Liver (tissue), 9 donors: ENCODE data around the gene PIP5K1C. TPM values are rescaled to one million over a fixed set of nuclear protein-coding genes. Genes with fewer than 3 reads are reported as not detected.

Experiments
- DNase-seq: peaks from one replicate; pipeline ENCODE4 v3.0.0-alpha.2; 2017; ENCODE audit warnings: low spot score
- H3K27ac ChIP-seq, 2 donors: one replicate each; pipeline ENCODE4 v1.7.0; 2013; ENCODE audit warnings: inconsistent platforms in 2 of 2, low read length in 2 of 2, control low read depth in 1 of 2, low read depth in 1 of 2, mild to moderate bottlenecking in 1 of 2
- H3K27me3 ChIP-seq, 4 donors: one replicate each; pipeline versions ENCODE4 v1.6.1 to v1.7.0; 2013; ENCODE audit warnings: low read length in 3 of 4, inconsistent platforms in 1 of 4, mild to moderate bottlenecking in 1 of 4, moderate library complexity in 1 of 4; ENCODE audit not compliant: control insufficient read depth in 4 of 4, insufficient read depth in 4 of 4
- H3K36me3 ChIP-seq, 4 donors: one replicate each; pipeline versions ENCODE4 v1.6.1 to v1.7.0; 2013; ENCODE audit warnings: low read length in 3 of 4, mild to moderate bottlenecking in 3 of 4, low read depth in 1 of 4, moderate library complexity in 1 of 4; ENCODE audit not compliant: control insufficient read depth in 4 of 4, insufficient read depth in 3 of 4
- H3K4me1 ChIP-seq, 4 donors: one replicate each; pipeline versions ENCODE4 v1.6.1 to v1.7.0; 2013; ENCODE audit warnings: low read length in 3 of 4, mild to moderate bottlenecking in 3 of 4, moderate library complexity in 1 of 4; ENCODE audit not compliant: control insufficient read depth in 4 of 4, insufficient read depth in 4 of 4
- H3K4me3 ChIP-seq, 3 donors: one replicate each; pipeline versions ENCODE4 v1.6.1 to v1.7.0; 2013; ENCODE audit warnings: low read length in 3 of 3, control low read depth in 1 of 3, low read depth in 1 of 3, mild to moderate bottlenecking in 1 of 3
- H3K9ac ChIP-seq, 2 donors: one replicate each; pipeline ENCODE4 v1.7.0; 2013; ENCODE audit warnings: low read length in 2 of 2, mild to moderate bottlenecking in 2 of 2, moderate library complexity in 2 of 2, control low read depth in 1 of 2, low read depth in 1 of 2
- H3K9me3 ChIP-seq, 4 donors: one replicate each; pipeline versions ENCODE4 v1.6.1 to v1.7.0; 2013; ENCODE audit warnings: low read length in 3 of 4; ENCODE audit not compliant: control insufficient read depth in 4 of 4
- EGR1 ChIP-seq, 2 donors: IDR thresholded peaks; 2 replicates each; pipeline ENCODE4 v1.6.1; 2016 to 2018; ENCODE audit warnings: antibody characterized with exemption in 2 of 2, low read depth in 2 of 2
- FOXA2 ChIP-seq: IDR thresholded peaks from 2 replicates; pipeline ENCODE4 v1.6.1; 2016; ENCODE audit warnings: antibody characterized with exemption
- GABPA ChIP-seq, 2 donors: IDR thresholded peaks in 1 of 2; conservative IDR thresholded peaks in 1 of 2; 2 replicates each; pipeline ENCODE4 v1.6.1; 2016; ENCODE audit warnings: antibody characterized with exemption in 2 of 2, mild to moderate bottlenecking in 1 of 2, moderate library complexity in 1 of 2
- HNF4A ChIP-seq, 2 donors: conservative IDR thresholded peaks; 2 replicates each; pipeline ENCODE4 v1.6.1; 2016; ENCODE audit warnings: antibody characterized with exemption in 2 of 2, mild to moderate bottlenecking in 2 of 2
- NR2F2 ChIP-seq: IDR thresholded peaks from 2 replicates; pipeline ENCODE4 v1.6.1; 2016; ENCODE audit warnings: antibody characterized with exemption
- RXRA ChIP-seq, 2 donors: IDR thresholded peaks; 2 replicates each; pipeline ENCODE4 v1.6.1; 2017 to 2018; ENCODE audit warnings: antibody characterized with exemption in 2 of 2, mild to moderate bottlenecking in 1 of 2
- WGBS: extraction: QIAGEN DNeasy Blood & Tissue Kit; methylation state at CpG from one replicate; pipeline ENCODE4 v1.1.7; 2013; 5-methylcytosine and 5-hydroxymethylcytosine counted together
- polyA plus RNA-seq, 2 donors: library from polyadenylated mRNA; stranded (reverse) in 1 of 2; unstranded in 1 of 2; fragments of 200-250 nt in 1 of 2; fragments of >200 nt in 1 of 2; fragmentation: Nextera tagmentation in 1 of 2; extraction: Ambion mirVana in 1 of 2; gene quantifications; one replicate each; pipeline versions ENCODE4 v1.2.1 to v1.2.3, GENCODE V29; 2013 to 2015
- total RNA-seq, 2 donors: library from RNA; depleted of rRNA; stranded (reverse); fragments of >200 nt; gene quantifications; one replicate each; pipeline ENCODE4 v1.2.3, GENCODE V29; 2014
- TF ChIP-seq, protein P1 (sequence below): IDR thresholded peaks from 2 replicates; pipeline ENCODE4 v1.6.1; 2016; ENCODE audit warnings: antibody characterized with exemption
- TF ChIP-seq, protein P2 (sequence below): IDR thresholded peaks from 2 replicates; pipeline ENCODE4 v1.6.1; 2016; ENCODE audit warnings: antibody characterized with exemption, mild to moderate bottlenecking
- donor health status: healthy.
- donor health status: healthy.
- donor health status: healthy.
- donor health status: healthy.
- donor health status: healthy.

The PIP5K1C gene
- total and polyA plus RNA-seq, 4 donors, result 1.8 to 7.4 (median 6.0) TPM

DNA sequence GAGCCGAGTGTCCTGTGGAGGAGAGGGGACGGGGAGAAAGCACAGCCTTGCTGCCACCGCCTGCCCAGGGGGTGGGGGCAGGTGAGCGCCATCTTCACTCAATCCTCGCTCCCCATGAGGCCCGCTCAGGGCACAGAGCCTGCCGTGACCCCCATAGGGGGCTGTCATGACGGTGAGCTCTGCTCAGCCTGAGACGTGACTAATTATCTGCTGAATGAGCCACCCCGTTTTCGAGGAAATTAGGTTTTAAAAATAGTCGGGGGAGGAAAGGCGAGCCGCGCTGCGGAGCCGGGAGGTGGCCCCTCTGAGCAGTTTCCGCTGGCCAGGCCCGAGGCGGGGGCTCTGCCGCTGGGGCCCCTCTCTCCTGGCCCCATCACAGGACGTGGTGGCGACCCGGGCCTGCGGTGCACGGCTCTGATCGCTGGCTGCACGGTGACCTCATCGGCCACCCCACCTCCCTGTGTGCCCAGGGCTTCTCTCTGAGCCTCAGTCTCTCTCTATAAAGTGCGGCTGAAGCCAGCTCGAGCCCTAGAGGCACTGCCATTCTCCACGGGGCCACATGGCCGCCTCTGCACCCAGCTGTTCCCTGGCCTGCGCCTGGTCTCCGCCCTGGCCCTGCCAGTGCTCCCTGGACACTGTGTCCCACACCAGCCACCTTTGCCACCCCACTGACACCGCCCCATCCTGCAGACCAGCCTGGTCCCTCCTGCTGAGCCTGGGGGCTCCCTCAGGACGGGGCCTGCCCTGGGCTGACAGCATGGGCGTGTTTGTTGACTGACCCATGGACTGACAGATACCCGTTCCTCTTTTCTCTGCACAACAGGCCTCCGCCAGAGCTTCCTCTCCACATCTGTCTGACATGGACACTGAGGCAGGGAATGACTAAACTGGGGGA, 28.3 kb downstream of the PIP5K1C start:
- no peaks in the 10 kb centered on the region for H3K4me1 ChIP-seq
- no peak for DNase-seq
- peak overlapping the region; percentile 54 to 69 for H3K27ac ChIP-seq
- peaks cover 0 to 2% (median 0%) of the 10 kb centered on the region in 4 donors for H3K36me3 ChIP-seq
- no peaks in the 10 kb centered on the region for H3K27me3 ChIP-seq
- WGBS, result 69% methylated on average over 40 of the region's 40 CpGs
- H3K9ac ChIP-seq, result no peak overlapping the region
- TF ChIP-seq RXRA (IDR thresholded peaks at IDR 0.05) (no peak), GABPA (IDR thresholded peaks at IDR 0.05 in 1 of 2, conservative IDR thresholded peaks at IDR 0.05 in 1 of 2) (no peak)
- no peak overlapping the region for H3K4me3 ChIP-seq
- no peaks in the 10 kb centered on the region for H3K9me3 ChIP-seq

DNA sequence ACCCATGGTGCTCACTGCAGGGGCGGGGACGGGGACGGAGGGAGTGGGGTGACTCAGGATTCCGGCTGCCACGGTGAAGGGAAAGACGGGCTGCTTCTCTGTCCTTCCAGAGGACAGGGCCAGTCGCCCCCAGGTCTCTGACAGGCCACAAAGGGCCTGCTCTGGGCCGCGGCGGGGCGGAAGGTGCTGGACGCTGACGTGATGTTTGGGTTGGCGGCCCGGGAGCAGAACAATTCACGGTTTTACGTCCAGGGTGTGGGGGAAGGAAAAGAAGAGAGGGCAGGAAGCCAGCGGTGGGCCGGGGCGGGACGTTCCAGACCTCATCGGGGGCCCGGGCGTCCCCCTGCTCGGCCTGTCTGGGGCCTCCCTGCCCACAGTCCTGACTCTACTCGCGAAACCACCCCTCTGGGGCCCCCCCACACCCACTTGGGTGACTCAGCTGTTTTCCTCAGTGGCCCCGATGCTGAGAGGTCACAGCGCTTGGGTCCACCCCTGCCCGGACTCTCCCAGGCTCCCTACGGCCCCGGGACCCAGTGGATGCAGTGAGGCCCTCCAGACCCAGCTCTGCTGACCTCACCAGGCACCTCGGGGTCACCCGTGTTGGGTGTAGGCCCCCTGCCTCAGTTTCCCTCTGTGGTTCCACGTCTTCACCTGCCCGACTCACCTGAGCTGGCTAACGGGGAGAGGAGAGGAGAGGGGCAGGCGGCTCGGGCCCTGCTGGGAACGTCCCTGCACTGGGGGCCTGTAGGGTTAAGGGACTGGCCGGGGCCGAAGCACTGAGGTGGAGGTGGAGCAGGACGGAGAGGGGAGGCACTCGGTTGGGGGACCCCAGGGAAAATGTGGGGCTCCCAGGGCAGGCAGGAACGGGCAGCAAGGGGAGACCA, 29.2 kb downstream of the PIP5K1C start:
- peaks cover 0 to 2% (median 0%) of the 10 kb centered on the region in 4 donors for H3K36me3 ChIP-seq
- no peak for TF ChIP-seq HNF4A (conservative IDR thresholded peaks at IDR 0.05)
- no peak for TF ChIP-seq EGR1 (IDR thresholded peaks at IDR 0.05; ENCODE audit: low read depth in 2 of 2)
- TF ChIP-seq NR2F2, result peak; percentile 56
- H3K4me1 ChIP-seq, result peaks cover 0 to 2% (median under 1%) of the 10 kb centered on the region in 4 donors
- peak overlapping the region; percentile 54 to 69 for H3K27ac ChIP-seq
- 60% methylated on average over 45 of the region's 45 CpGs for WGBS
- no peaks in the 10 kb centered on the region for H3K27me3 ChIP-seq
- peak; percentile 71 for DNase-seq
- H3K9me3 ChIP-seq, result no peaks in the 10 kb centered on the region
- no peak overlapping the region for H3K9ac ChIP-seq
- H3K4me3 ChIP-seq, result no peak overlapping the region

DNA sequence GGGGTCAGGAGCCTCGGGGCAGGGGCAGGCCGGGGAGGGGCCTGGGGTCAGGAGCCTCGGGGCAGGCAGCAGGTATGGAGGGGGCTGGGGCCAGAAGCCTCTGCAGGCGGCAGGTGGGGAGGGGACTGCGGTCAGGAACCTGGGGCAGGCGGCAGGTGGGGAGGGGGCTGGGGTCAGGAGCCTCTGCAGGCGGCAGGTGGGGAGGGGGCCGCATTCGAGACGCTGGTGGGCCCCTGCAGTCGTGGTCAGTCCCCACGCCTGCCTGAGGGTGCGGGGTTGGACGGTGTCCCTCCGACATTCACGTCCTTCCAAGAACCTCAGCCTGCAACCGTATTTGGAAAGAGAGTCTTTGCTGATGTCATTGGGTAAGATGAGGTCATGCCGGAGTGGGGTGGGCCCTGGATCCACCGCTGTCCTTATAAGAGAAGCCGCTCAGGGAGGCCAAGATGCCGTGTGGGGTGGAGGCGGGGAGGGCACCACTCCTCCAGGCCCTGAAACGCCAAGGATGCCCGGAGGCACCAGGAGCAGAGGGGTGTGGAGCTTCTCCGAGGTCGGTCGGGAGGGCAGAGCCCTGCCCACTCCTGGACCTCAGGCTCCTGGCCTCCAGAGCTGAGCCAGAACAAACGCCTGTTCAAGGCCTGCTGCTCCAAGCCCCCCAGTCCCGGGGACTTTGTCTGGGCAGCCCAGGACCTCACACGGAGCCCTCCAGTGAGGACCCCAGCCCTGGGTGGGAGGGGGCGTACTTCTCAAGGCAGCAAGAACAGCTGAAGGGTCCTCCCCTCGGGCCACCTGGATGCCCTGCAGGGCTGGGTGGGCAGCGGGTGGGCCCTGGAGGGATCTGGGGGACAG, 30.1 kb downstream of the PIP5K1C start:
- Histone ChIP-seq H3K9me3 (no peaks in the 10 kb centered on the region), H3K4me1 (peaks cover 0 to 6% (median 2%) of the 10 kb centered on the region in 4 donors), H3K9ac (no peak overlapping the region), H3K27ac (peak overlapping the region; percentile 40 to 46), H3K27me3 (no peaks in the 10 kb centered on the region), H3K36me3 (peaks cover 0 to 2% (median 0%) of the 10 kb centered on the region in 4 donors), H3K4me3 (no peak overlapping the region)
- TF ChIP-seq FOXA2, result no peak
- TF ChIP-seq, protein P1, sequence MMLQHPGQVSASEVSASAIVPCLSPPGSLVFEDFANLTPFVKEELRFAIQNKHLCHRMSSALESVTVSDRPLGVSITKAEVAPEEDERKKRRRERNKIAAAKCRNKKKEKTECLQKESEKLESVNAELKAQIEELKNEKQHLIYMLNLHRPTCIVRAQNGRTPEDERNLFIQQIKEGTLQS, result no peak
- TF ChIP-seq, protein P2, sequence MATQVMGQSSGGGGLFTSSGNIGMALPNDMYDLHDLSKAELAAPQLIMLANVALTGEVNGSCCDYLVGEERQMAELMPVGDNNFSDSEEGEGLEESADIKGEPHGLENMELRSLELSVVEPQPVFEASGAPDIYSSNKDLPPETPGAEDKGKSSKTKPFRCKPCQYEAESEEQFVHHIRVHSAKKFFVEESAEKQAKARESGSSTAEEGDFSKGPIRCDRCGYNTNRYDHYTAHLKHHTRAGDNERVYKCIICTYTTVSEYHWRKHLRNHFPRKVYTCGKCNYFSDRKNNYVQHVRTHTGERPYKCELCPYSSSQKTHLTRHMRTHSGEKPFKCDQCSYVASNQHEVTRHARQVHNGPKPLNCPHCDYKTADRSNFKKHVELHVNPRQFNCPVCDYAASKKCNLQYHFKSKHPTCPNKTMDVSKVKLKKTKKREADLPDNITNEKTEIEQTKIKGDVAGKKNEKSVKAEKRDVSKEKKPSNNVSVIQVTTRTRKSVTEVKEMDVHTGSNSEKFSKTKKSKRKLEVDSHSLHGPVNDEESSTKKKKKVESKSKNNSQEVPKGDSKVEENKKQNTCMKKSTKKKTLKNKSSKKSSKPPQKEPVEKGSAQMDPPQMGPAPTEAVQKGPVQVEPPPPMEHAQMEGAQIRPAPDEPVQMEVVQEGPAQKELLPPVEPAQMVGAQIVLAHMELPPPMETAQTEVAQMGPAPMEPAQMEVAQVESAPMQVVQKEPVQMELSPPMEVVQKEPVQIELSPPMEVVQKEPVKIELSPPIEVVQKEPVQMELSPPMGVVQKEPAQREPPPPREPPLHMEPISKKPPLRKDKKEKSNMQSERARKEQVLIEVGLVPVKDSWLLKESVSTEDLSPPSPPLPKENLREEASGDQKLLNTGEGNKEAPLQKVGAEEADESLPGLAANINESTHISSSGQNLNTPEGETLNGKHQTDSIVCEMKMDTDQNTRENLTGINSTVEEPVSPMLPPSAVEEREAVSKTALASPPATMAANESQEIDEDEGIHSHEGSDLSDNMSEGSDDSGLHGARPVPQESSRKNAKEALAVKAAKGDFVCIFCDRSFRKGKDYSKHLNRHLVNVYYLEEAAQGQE, result no peak
- DNase-seq, result no peak
- 84% methylated on average over 33 of the region's 33 CpGs for WGBS
